ENCODE results near the gene ESPL1. TPM values are rescaled to one million over a fixed set of nuclear protein-coding genes. Genes with fewer than 3 reads are reported as not detected.

ESPL1 gene
- total and polyA plus RNA-seq, 10 donors = 0.85 to 7.2 (median 2.6) TPM

- peak overlapping the region in 6 of 8 donors; percentile 4 to 93 (median 84) for H3K4me3 ChIP-seq
These were observed 45.9 kb upstream of the ESPL1 start for GRCh38 chr12:53222170-53222721.

GRCh38 chr12:53222806-53223261, 45.3 kb upstream of the ESPL1 start:
- 61 to 76% (median 68%) methylated on average over 3 to 4 of the region's 4 CpGs for WGBS, 5 donors
- peak; percentile 35 for DNase-seq
- Histone ChIP-seq H3K4me1 (peaks cover 19 to 68% (median 55%) of the 10 kb centered on the region in 6 donors), H3K27ac (peak overlapping the region in 6 of 8 donors; percentile 44 to 98 (median 98)), H3K9me3 (no peaks in the 10 kb centered on the region), H3K36me3 (no peaks in the 10 kb centered on the region), H3K4me3 (no peak overlapping the region), H3K27me3 (replicated peaks in 1 of 7) (peaks cover 0 to 5% (median 0%) of the 10 kb centered on the region in 7 donors)
- no peak for TF ChIP-seq POLR2A (IDR thresholded peaks at IDR 0.05)
- TF ChIP-seq, protein P1, sequence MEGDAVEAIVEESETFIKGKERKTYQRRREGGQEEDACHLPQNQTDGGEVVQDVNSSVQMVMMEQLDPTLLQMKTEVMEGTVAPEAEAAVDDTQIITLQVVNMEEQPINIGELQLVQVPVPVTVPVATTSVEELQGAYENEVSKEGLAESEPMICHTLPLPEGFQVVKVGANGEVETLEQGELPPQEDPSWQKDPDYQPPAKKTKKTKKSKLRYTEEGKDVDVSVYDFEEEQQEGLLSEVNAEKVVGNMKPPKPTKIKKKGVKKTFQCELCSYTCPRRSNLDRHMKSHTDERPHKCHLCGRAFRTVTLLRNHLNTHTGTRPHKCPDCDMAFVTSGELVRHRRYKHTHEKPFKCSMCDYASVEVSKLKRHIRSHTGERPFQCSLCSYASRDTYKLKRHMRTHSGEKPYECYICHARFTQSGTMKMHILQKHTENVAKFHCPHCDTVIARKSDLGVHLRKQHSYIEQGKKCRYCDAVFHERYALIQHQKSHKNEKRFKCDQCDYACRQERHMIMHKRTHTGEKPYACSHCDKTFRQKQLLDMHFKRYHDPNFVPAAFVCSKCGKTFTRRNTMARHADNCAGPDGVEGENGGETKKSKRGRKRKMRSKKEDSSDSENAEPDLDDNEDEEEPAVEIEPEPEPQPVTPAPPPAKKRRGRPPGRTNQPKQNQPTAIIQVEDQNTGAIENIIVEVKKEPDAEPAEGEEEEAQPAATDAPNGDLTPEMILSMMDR (IDR thresholded peaks at IDR 0.05 in 8 of 11, conservative IDR thresholded peaks at IDR 0.05 in 3 of 11) = no peak
- TF ChIP-seq POLR2AphosphoS5 (IDR thresholded peaks at IDR 0.05) = no peak
- intact Hi-C loops (cut with DNase I; ENCODE audit: low total_unique reads) = no loop called here

More at GRCh38 chr12:53222170-53222721, 45.9 kb upstream of the ESPL1 start:
- TF ChIP-seq, protein P1 (IDR thresholded peaks at IDR 0.05 in 8 of 11, conservative IDR thresholded peaks at IDR 0.05 in 3 of 11) = no peak
- no peak for TF ChIP-seq POLR2AphosphoS5 (IDR thresholded peaks at IDR 0.05)
- TF ChIP-seq POLR2A (IDR thresholded peaks at IDR 0.05) = no peak
- H3K9me3 ChIP-seq = no peaks in the 10 kb centered on the region
- peaks cover 25 to 74% (median 61%) of the 10 kb centered on the region in 6 donors for H3K4me1 ChIP-seq
- 34 to 47% (median 42%) methylated on average over 5 of the region's 5 CpGs for WGBS, 5 donors
- peak overlapping the region; percentile 97 to 98 (median 98) for H3K27ac ChIP-seq
- DNase-seq = peak; percentile 64
- H3K36me3 ChIP-seq = no peaks in the 10 kb centered on the region
- intact Hi-C loops (cut with DNase I; ENCODE audit: low total_unique reads) = no loop called here
- H3K27me3 ChIP-seq (replicated peaks in 1 of 7) = peaks cover 0 to 5% (median 0%) of the 10 kb centered on the region in 7 donors

- WGBS, 5 donors = 8 to 41% (median 15%) methylated on average over 5 to 16 of the region's 16 CpGs
- intact Hi-C loops (cut with DNase I; ENCODE audit: low total_unique reads) = no loop called here
- DNase-seq = peak; percentile 74
These were observed 44.6 kb upstream of the ESPL1 start for GRCh38 chr12:53223389-53224060.

More at GRCh38 chr12:53223389-53224060, 44.6 kb upstream of the ESPL1 start:
- H3K4me1 ChIP-seq = peaks cover 14 to 61% (median 48%) of the 10 kb centered on the region in 6 donors
- no peak for TF ChIP-seq POLR2AphosphoS5 (IDR thresholded peaks at IDR 0.05)
- no peak for TF ChIP-seq POLR2A (IDR thresholded peaks at IDR 0.05)
- TF ChIP-seq, protein P1 (IDR thresholded peaks at IDR 0.05 in 8 of 11, conservative IDR thresholded peaks at IDR 0.05 in 3 of 11) = no peak
- no peaks in the 10 kb centered on the region for H3K9me3 ChIP-seq
- no peak overlapping the region for H3K4me3 ChIP-seq
- no peaks in the 10 kb centered on the region for H3K36me3 ChIP-seq
- H3K27ac ChIP-seq = peak overlapping the region in 7 of 8 donors; percentile 36 to 98 (median 97)
- H3K27me3 ChIP-seq (replicated peaks in 1 of 7) = peaks cover 0 to 5% (median 0%) of the 10 kb centered on the region in 7 donors

All from spleen (tissue), 11 donors.